HL-60/S4 treated with phorbol 12-myristate 13-acetate at 8.2 ng/mL for 4 days and 3 days (cell line): ENCODE measurements around the gene SP5.
"Not testable (repeated sequence)": the region's sequence is repeated elsewhere in the genome, so short reads cannot be mapped to it uniquely, and the experiment has no call there.

Source experiments
- in situ Hi-C: fragments of 300-500 bp; cut with MboI; formaldehyde crosslinking; loops from 2 replicates; pipeline ENCODE4 v1.15.0; 2022; ENCODE audit warnings: low sequenced_read_pairs

SP5 gene

DNA sequence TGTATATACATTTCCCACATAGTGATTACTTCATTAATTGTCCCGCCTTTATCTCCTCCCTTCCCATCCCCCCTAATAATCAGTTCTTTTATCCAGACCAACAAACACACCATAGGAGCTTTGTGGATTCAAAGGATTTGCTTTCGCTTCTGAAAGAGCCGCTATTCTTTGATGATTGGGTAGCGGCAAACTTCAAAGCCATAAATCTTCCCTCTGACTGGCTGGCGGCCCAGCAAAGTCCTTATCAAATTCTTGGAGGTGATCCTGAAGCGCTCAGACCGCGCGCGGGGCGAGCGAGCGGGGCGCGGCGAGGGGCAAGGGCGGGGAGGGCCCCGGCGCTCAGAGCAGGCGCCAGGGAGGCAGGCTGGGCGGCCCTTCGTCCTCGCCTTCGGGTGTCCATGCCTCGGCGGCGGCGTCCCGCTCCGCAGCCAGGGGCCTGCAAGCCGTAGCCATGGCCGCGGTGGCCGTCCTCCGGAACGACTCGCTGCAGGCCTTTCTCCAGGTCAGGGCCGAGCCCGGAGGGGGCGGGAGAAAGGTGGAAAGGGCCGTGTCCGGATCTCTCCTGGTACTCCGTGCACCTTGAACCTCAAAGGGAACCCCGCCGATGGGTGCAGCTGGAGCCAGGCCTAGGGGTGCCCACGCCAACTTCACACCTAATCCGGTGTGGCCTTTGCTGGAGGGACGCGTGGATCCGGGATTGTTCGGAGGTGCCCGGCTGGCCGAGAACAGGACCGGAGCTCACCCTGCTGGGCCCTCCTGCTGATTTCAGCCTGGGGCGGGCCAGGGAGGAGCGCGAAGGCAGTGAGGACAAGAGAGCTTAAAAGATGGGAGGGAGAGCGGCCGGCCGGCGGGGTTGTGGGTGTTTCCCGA is at the start of gene SP5:
SP5 (plus strand) TSS at position 276 of the 870 bp plus-strand sequence; CDS start at position 452, 176 bp downstream.
- in situ Hi-C loops: no loop called here

DNA sequence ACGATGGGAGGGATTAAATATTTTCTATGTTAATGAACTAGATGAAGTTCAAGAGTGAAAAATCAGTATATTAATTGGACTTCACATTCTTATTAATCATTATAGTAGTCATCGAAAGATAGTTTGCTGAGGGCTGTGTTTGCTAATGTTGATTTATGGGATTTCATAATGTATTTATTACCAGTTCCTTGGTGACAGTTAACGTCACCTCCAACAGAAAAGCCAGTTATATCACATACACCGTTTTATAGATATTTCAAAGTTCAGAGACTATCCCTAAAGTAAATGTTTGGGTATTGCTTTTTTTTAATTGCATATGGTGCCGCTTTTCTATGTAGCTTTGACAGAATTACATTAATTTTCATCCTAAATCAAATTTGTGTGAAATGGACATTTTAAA is 49.4 kb upstream of the SP5 start:
- in situ Hi-C loops: no loop called here

DNA sequence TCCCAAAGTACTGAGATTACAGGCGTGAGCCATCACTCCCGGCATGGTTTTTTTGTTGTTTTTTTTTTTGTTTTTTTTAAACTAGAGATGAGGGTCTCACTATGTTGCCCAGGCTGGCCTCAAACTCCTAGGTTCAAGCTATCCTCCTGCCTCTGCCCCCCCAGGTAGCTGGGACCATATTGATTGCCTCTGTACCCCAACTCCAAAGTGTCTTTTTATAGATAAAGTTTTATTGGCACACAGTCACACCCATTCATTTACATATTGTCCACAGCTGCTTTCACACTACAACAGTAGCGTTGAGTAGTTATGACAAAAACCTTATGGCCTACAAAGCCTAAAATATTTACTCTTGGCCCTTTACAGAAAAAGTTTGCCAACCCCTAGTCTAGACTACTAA is 45.2 kb upstream of the SP5 start:
- in situ Hi-C loops: no loop called here

DNA sequence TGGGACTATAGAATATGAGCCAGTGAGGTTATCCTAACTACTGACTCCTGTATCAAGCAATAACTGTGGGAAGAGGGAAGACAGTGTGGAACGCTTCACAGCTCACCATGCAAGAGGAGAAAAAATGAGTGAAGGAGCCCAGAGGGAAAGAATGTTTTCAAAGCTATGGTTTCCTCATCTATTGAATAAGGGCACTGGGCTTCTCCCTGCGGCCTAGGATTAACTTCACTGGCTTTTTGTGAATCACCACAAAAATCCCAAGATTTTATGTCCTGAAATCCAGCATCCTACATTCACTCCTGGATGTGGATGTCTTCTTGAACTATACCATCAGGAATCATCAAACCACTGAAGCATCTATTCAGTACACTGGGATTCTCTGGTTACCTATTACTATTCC is 44.5 kb upstream of the SP5 start:
- in situ Hi-C loops: no loop called here

DNA sequence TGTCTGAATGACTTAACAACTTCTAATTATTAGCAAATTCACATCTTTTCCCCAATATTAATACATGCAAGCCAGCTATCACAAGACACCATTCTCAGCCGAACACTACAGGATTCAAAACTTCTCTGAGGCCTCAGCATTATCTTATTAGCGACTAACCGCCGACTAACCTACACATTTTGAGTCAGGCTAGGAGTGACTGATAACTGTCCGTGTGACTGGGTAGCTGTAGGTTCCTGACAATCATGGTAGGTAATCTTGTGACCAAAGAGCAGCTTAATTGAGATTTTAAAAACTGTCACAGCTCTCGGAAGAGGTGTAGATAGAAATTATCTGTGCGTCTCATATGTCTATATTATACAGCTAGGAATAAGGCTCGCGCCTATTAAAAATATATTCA is 44.1 kb upstream of the SP5 start:
- in situ Hi-C loops: no loop called here

DNA sequence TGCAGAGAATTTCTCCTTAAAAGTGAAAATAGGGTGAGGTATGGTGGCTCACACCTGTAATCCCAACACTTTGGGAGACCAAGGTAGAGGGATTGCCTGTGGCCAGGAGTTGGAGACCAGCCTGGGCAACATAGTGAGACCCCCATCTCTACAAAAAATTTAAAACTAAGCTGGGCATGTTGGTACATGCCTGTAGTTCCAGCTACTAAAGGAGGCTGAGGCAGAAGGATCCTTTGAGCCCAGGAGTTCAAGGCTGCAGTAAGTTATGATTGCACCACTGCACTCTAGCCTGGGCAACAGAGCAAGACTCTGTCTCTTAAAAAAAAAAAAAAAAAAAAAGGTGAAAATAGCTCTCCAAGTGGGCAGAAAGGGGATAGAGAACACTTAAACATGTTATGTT is 40.9 kb upstream of the SP5 start:
- in situ Hi-C loops: not testable (repeated sequence)

DNA sequence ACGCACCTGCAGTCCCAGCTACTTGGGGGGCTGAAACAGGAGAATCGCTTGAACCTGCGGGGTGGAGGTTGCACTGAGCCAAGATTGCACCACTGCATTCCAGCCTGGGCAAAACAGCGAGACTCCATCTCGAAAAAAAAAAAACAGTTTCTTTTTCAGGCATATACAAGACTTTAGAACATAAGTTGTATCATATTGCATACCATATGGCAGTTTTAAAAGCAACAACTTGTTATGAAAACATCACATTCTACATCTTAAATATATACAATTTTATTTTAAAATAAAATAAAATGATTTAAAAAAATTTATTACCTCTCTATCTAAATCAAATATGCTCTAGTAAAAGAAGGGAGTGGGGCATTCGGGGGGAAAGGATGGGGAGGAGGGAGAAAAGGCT is 39.4 kb upstream of the SP5 start:
- in situ Hi-C loops: no loop called here

DNA sequence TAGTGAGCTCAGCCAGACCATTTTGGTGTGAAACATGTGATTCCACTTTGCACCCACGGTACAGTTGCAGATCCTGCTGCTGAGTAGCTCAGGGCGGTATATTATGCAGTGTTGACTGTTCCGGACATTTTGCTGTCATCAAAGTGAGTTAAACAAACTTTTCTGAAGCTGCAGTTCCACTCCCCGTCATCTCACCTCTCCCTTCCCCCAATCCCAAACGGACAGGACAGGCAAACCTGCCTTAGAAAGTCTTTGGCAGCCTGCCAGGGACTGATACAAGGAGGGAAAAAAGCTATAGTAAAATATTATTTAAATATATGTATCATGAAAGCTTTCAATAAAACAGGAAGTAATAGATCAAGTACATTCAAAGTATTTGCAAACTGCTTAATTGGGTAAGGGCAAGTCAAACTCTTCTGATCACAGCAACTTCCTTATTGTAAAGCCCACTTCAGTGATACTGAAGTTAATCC is 35.5 kb upstream of the SP5 start:
- in situ Hi-C loops: no loop called here

DNA sequence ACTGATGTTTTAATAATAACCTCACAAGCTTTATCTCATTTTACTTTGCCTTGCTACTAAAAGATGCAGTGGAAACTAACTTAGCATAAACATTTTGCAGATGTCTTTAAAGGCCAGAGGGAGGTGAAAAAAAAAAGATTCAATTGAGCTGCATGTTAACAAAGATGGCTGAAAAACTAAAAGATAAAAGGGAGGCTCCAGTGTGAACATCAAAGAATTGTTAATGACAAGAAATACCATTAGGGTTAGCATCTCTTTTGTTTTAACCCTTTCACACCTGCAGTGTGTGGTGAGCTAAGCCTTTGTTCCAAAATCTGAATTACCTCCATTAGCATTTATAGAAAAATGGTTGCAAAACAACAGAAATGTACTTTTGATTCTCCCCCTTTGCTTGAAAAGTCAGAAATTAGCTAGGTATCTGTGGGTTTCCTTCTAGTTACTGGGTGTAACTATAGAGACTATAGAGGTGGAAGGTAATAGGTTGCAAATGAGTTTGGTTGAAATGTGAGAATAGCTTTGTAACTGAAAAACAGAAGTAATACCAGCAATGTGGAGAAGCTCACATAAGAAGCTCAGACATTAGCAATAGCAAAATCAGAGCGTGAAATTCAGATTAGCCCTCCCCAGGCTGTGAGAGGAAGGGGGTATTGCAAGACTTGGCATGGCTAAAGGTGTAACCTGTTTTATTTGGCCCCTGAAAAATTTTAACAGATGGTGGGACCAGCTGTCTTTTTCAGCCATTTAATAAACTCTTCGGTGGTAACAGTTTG is 34.8 kb upstream of the SP5 start:
- in situ Hi-C loops: no loop called here

DNA sequence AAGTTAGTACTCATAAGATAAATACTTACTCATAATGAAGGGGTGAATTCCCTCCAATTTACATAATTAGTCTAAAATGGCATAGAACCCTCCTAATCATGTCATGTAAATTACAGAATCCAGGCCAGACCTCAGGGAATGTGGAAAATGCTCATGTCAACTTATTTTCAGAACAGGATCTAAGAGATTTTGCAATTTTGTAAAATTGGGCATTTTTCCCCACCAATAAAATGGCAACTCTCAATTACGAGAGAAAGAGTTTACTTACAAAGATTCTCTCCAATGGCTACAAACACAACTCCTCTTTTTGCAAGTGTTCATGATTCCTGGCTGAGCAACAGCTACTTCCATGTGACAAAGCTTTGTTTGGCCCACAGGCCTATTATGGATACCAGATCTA is 33.8 kb upstream of the SP5 start:
- in situ Hi-C loops: no loop called here

DNA sequence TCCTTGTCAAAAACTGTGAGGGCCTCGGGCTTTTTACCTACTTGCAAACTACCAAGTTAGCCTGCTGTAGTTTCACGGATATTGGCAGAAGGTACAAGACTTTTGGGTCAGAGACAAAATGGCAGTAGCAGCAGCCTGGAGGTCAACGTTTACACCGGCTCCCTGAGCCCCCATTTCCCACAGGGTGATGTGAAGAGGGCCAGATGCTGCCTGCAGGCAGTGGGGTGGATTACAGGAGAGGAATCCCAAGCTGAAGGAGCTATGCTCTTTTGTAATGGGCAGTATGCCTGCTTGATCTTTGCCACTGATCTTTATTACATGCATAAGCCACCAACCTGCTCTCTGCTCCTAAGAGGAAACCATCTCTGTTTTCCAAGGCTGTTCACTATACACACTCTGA is 29.5 kb upstream of the SP5 start:
- in situ Hi-C loops: no loop called here

DNA sequence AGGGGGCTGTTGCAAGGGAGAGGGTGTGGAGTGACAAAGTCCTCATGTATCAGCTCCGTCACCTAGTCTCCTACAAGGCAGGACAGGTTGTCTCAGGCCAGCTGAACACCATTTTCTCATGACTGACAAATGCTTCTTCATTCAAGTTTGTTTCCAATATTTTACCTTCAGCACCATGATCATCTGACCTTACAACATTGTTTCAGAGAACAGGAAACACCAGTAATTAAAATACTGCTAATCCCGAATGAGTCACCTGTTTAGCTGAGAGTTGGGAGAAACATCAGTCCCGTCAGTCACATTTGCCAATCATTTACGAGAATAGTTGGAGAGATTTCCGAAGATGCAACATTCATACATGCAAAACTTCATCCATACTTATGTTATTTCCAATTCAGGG is 25.7 kb upstream of the SP5 start:
- in situ Hi-C loops: no loop called here

DNA sequence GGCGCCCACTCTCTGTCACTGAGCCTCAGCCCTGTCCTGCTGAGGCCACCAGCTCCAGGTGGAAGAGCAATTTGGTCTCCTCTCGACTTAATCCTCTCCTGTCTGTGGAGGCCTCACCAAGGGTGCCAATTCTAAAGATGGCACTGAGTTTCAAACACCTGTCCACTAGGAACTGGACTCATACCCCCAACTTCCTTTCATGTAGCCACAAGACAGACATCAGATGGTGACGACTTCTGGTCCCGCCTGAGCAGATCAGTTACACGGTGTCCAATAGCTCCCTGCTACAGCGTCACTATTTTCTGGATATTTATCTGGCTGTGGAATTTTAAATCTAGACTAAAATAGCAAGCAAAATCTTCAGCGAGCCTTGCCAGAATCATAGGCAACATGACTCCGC is 24.5 kb upstream of the SP5 start:
- in situ Hi-C loops: no loop called here

DNA sequence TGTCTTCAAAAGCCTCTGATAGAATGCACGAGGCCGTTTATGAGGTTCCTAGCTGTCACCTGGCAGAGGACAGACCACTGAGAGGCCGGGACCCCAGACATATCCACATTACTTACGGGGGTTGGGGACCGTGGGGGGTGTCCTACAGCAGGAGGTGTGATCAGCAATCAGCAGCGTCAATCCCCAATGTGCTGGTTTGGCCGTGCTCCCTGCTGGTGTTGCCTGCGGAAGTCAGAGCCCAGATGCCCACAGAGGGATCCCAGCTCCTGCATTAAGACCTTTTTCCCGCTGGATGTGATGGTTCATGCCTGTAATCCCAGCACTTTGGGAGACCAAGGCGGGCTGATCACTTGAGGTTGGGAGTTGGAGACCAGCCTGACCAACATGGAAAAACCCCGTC is 20.8 kb upstream of the SP5 start:
- in situ Hi-C loops: no loop called here

DNA sequence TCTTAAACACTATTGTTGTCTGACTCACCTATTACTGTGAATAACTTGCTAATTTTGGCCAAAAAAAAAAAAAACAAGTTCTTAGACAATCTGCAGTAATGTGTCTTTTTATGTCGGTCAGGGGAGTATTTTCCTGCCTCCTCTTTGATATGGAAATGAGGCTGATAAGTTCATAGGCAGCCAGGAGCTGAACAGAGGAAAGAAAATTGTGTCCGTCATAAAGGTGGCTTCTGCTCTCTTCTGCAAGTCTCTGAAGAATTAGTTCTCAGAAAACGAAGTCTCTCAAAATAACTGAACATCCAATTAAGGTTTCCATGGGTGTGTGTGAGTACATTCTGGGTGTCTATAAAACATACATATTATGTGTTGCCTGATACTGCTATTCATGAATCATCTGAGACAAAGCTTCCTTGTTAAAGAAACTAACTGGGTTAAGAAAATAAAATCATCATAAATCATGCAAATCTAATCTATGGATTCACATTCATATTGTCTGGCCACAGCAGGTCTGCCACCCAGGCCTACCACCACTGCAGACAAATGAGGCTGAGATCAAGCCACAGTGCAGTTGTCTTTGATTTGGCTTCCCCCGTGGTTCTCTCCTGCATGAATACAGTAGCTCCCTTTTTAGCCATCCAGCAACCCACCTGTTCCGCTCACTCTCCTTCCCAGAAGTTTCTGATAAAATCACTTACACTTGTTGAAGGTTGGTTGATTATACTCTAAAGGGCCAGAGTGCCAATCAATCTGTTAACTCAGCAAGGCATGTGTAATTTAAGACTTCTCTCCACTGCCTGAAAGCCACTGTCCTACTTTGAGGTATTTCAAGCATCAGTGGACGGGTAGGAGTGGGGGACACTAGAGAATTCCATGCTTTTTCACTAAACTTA is 19.4 kb upstream of the SP5 start:
- in situ Hi-C loops: no loop called here

DNA sequence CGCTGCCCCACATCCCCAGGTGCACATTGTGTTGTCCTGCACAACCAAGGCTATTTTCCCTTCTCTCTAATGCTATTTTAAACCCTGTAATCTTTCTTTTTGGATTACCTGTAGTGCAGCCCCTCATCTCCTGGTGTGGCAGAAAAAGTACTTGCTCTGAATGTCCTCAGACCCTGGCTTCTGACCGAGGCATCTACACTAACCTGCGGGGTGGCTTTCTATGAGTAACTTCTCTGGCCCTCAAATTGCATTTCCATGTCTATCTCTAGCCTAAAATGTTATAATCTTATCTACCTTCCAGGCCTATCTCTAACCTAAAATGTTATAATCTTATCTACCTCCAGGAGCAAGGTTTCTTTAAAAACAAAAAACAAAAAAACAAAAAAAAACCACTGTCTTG is 18.2 kb upstream of the SP5 start:
- in situ Hi-C loops: no loop called here

DNA sequence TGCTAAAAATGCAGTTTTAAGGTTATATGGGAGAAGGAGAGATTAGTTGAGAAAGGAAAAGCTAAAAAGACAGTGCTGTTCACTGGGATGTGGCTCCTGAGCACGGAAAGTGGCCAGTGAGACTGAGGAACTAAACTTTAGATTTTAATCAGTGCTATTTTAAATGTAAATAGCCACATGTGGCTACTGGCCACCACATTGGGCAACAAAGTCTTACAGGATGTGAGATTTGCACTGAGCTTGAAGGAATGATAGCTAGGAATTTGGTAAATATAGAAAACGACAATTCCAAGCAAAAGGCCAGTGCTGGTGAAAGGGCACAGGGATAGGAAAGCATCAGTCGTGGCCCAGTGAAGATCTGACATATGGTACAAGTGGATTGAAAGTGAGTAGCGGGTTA is 14.1 kb upstream of the SP5 start:
- in situ Hi-C loops: no loop called here

DNA sequence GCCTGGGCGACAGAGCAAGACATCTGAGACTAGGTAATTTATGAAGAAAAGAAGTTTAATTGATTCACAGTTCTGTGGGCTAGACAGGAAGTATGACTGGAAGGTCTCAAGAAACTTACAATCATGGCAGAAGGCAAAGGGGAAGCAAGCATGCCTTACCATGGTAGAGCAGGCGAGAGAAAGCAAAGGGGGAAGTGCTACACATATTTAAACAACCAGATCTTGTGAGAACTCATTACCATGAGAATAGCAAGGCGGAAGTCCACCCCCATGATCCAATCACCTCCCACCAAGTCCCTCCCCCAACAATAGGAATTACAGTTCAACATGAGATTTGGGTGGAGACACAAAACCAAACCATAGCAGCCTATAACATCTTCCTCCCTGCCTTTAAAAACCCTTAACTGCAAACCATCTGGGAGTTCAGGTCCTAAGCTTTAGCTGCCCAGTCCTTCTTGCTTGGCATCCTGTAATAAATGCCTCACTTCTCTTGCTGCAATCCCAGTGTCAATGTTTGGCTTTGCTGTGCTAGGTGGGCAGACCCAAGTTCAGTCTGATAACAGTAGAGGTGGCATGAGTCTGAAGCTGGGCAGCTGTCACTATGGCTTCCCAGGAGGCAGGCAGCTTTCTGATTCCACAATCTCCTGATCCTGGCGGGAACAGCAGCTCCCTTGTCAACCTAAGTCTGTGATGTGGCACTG is 11.2 kb upstream of the SP5 start:
- in situ Hi-C loops: no loop called here

DNA sequence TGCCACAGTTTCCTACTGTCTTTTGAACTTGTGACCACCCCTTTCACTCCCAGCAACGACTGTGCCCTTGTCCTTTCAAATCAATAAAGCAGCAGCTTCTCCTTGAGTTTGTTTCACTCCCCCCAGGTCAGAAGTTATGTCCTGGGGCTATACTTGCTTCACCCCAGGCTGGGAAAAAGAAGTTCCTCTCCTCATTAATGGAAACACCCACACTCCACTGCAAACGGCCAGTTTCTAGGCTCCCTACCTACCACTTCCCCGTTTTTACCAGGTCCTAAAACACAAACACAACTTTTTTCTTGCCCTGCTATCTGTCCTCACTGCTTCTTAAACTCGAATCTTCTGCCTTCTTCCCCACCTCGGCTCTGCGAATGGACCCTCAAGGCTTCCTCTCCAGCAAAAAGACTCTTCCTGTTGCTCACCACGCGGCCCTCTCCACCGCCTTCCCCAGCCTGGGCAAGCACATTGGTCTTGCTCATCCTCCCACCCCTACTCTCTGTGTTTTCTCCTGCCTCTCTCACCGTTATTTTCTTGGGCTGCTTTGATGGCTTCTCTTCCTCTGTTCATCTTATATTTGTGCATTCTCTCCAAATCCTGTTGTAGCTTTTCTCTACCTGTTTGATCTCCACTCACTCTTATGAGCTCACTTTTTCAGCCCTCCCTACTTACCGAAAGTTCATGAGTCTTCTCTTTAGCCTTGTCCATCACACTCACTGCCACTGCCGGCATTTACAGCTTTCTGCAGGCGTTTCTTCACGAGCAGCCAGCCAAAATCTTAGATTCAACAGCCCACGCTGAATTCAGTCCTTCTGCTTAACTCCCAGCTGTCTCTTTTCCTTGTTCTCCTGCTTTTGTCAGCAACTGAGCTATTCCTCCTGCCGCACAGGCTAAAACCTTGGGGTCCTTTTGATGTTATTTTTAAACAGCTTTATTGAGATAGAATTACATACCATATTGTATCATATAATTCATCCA is 7.0 kb upstream of the SP5 start:
- in situ Hi-C loops: no loop called here
